Cardiac fibroblast (primary cell): ENCODE data around the gene SETD1A.
A peak's percentile ranks its signal among the peaks of the same experiment; 100 is the strongest.

Source experiments
- DNase-seq, 2 donors: peaks; one replicate each; pipeline versions ENCODE4 v3.0.0 to v3.0.0-alpha.2; 2010; ENCODE audit warnings: low read depth in 2 of 2
- H3K4me3 ChIP-seq, 2 donors: replicated peaks in 1 of 2; 1 replicate in 1 of 2; 2 replicates in 1 of 2; pipeline ENCODE4 v1.5.1; 2011; ENCODE audit warnings: low read depth in 2 of 2, low read length in 2 of 2, mild to moderate bottlenecking in 2 of 2, moderate library complexity in 1 of 2
- TF ChIP-seq, protein P1 (sequence below): IDR thresholded peaks from one replicate; pipeline ENCODE4 v1.5.1; 2011; ENCODE audit warnings: low read depth, mild to moderate bottlenecking, low read length, inconsistent platforms

Gene SETD1A

DNA sequence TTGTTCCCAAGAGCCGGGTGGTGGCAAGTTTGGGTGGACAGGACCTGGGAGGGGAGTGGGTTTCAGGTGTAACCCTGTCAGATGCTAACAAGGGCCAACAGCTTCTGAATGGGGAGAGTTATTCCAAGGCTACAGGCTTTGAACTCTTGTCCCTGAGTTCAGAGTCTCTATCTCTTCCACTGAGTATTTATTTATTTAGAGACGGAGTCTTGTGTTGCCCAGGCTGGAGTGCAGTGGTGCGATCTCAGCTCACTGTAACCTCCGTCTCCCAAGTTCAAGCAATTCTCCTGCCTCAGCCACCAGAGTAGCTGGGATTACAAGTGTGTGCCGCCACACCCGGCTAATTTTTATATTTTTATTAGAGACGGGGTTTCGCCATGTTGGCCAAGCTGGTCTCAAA, 2.6 kb upstream of the SETD1A start:
- DNase-seq: no peak
- TF ChIP-seq, protein P1, sequence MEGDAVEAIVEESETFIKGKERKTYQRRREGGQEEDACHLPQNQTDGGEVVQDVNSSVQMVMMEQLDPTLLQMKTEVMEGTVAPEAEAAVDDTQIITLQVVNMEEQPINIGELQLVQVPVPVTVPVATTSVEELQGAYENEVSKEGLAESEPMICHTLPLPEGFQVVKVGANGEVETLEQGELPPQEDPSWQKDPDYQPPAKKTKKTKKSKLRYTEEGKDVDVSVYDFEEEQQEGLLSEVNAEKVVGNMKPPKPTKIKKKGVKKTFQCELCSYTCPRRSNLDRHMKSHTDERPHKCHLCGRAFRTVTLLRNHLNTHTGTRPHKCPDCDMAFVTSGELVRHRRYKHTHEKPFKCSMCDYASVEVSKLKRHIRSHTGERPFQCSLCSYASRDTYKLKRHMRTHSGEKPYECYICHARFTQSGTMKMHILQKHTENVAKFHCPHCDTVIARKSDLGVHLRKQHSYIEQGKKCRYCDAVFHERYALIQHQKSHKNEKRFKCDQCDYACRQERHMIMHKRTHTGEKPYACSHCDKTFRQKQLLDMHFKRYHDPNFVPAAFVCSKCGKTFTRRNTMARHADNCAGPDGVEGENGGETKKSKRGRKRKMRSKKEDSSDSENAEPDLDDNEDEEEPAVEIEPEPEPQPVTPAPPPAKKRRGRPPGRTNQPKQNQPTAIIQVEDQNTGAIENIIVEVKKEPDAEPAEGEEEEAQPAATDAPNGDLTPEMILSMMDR: no peak

DNA sequence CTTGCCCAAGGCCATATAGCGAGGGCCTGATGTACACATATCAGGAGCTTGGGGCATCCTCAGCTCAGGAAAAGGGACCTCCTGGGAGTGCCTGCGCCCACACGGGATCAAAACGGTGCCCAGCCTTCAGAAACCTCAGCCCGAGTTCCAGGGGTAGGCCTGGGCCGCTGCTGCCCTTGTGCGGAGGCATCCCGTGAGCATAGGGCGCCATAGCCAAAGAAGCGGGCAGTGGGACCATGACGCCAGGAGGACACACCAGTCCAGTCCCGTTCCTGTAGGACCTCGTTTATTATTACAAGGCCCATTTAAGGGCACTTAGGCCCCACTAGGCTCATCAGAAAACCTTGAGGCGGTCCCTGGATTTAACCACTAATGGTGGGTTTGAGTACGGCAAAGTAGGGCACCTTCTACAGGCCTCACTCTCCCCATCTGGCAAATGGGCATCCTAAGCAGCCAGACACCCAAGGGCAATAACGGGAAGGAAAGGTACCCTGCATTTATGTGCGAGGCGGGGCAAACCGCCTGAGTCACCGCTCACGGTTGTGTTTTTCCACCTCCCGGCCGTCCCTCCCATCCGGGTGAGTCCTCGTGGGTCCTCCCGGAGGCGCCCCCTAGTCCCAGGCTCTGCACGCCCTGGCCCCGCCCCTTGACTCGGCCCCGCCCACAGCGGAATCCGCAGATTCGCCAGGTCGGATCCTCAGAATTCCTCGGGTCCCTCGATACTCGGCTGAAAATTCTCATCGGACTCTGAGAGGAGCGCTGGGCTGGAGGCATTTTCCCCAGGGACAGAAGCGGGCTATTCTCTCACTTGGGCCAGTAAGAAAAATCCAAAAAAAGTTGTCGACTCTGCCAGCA, 726 bp upstream of the SETD1A start:
- DNase-seq: peak; percentile 91 to 92
- H3K4me3 ChIP-seq: peak overlapping the region; percentile 72 to 86
- TF ChIP-seq, protein P1: peak; percentile 5

More for the DNA sequence above, 2.6 kb upstream of the SETD1A start:
- H3K4me3 ChIP-seq: no peak overlapping the region

DNA sequence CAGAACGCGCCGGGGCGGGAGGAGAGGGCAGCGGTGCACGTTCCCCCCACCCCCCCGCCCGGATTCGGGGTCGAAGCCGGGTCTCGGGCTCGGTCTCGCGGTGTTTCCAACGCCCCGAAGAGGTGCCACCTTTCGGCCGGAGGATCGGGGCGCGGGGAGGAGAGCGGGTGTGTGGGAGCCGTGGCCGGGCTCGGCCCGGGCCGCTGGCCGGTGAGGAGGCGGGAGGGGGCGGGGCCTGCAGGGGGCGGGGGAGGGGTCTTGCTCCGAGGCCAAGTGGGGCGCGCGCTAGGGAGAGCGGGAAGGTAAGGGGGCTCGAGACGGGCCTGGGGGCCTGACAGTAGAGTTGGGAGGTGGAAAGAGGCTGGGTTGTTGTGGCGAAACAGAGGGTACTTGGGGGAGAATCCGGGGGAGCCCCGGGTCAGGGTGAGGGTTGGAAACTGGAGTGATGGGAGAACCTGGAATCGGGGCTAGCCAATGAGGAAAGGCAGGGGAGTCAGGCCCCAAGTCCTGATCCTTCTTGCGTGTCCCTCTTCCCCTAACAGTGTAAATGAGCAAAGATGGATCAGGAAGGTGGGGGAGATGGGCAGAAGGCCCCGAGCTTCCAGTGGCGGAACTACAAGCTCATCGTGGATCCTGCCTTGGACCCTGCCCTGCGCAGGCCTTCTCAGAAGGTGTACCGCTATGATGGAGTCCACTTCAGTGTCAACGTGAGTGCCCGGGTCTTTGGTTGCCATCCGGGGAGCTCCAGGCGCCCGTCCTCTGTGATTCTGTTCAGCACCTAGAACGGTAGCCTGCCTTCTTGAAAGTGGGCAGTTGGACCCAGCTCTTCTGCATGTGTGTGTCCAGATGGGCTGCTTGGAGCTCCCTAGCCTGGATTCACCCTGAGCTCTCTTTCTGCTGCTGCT, 873 bp downstream of the SETD1A start:
- H3K4me3 ChIP-seq: peak overlapping the region; percentile 78 to 86
- DNase-seq: peak; percentile 42 to 61
- TF ChIP-seq, protein P1: no peak

DNA sequence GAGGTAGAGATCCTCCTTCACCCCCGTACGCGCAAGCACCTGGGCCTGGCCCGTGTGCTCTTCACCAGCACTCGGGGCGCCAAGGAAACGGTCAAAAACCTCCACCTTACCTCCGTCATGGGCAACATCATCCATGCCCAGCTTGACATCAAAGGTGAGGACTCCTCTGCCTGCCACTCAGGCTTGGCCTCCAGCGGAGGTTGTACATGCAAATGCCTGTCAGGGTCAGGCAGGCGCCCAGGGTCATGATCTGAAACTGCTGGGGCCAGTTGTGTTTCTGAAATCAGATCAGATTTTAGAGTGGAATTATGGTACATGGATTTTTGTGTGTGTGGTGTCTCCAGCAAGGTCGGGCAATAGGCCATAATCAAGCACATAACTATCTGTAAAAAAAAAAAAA, 3.8 kb downstream of the SETD1A start:
- no peak overlapping the region for H3K4me3 ChIP-seq
- no peak for DNase-seq
- TF ChIP-seq, protein P1: no peak

DNA sequence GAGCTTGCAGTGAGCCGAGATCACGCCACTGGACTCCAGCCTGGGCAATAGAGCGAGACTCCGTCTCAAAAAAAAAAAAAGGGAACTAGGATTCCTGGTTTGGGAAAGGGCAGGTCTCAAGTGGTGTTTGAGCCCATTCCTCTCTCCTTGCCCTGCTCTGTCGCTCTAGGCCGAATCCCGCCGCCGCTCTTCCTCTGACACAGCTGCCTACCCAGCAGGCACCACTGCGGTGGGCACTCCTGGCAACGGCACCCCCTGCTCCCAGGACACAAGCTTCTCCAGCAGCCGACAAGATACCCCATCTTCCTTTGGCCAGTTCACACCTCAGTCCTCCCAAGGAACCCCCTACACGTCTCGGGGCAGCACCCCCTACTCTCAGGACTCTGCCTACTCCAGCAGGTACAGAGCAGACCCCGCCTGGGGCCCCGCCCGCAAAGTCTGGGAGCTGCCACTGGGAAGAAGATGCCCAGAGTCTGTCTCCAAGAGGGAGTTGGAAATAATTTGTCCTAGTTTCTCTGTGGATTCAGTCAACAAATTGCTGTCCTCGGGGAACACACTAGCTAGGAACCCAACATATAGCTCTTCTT, 6.5 kb downstream of the SETD1A start:
- DNase-seq: no peak
- no peak overlapping the region for H3K4me3 ChIP-seq
- TF ChIP-seq, protein P1: no peak

DNA sequence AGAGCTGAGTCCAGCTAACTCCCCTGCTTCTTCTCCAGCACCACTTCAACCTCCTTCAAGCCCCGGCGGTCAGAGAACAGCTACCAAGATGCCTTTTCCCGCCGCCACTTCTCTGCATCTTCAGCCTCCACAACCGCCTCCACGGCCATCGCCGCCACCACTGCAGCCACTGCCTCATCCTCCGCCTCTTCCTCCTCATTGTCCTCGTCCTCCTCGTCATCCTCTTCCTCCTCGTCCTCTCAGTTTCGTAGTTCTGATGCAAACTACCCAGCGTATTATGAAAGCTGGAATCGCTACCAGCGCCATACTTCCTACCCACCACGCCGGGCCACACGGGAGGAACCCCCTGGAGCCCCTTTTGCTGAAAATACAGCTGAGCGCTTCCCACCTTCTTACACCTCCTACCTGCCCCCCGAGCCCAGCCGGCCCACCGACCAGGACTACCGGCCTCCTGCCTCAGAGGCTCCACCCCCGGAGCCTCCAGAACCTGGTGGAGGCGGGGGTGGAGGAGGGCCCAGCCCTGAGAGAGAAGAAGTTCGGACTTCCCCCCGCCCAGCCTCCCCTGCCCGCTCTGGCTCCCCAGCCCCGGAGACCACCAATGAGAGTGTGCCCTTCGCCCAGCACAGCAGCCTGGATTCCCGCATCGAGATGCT, 7.1 kb downstream of the SETD1A start:
- TF ChIP-seq, protein P1: no peak
- no peak for DNase-seq
- H3K4me3 ChIP-seq: no peak overlapping the region
